GM21529 (cell line): Measurements from ENCODE around the gene GPR152.
"Not testable (repeated sequence)": the region's sequence is repeated elsewhere in the genome, so short reads cannot be mapped to it uniquely, and the experiment has no call there.

Source experiments
- ATAC-seq: cut with Tn5 transposase; IDR thresholded peaks from one replicate; pipeline ENCODE4 v1.9.1; 2021; ENCODE audit not compliant: unreplicated experiment

GPR152 gene

GRCh38 chr11:67412495-67413179 lies 39.9 kb downstream of the GPR152 start:
- ATAC-seq = no peak

GRCh38 chr11:67411785-67412152 lies 40.8 kb downstream of the GPR152 start:
- ATAC-seq = no peak

- ATAC-seq = no peak
These were observed 41.3 kb downstream of the GPR152 start for GRCh38 chr11:67410984-67411784.

GRCh38 chr11:67410369-67410831 lies 42.1 kb downstream of the GPR152 start:
- ATAC-seq = no peak

- ATAC-seq = no peak
These were observed 42.7 kb downstream of the GPR152 start for GRCh38 chr11:67409781-67410368.

GRCh38 chr11:67409261-67409666 lies 43.3 kb downstream of the GPR152 start:
- peak; percentile 57 for ATAC-seq

GRCh38 chr11:67408437-67409200 lies 43.9 kb downstream of the GPR152 start:
- ATAC-seq = no peak

- ATAC-seq = no peak
These were observed 44.8 kb downstream of the GPR152 start for GRCh38 chr11:67407688-67408163.

GRCh38 chr11:67406969-67407687 lies 45.4 kb downstream of the GPR152 start:
- no peak for ATAC-seq

GRCh38 chr11:67406420-67406968 lies 46.0 kb downstream of the GPR152 start:
- ATAC-seq = no peak

- no peak for ATAC-seq
These were observed 46.7 kb downstream of the GPR152 start for GRCh38 chr11:67405688-67406339.

- ATAC-seq = no peak
These were observed 47.3 kb downstream of the GPR152 start for GRCh38 chr11:67405196-67405567.

- no peak for ATAC-seq
These were observed 47.9 kb downstream of the GPR152 start for GRCh38 chr11:67404515-67405195.

- ATAC-seq = not testable (repeated sequence)
These were observed 49.4 kb downstream of the GPR152 start for GRCh38 chr11:67403085-67403484.

- ATAC-seq = not testable (repeated sequence)
These were observed 50.2 kb downstream of the GPR152 start for GRCh38 chr11:67402192-67402839.

- peak; percentile 48 for ATAC-seq
These were observed 50.9 kb downstream of the GPR152 start, which contains the start of gene PPP1CA for GRCh38 chr11:67401495-67402191. TSS of gene PPP1CA (minus strand) at chr11:67401858. CDS start at chr11:67401782, 76 bp downstream.
